Breast epithelium (tissue), 3 donors: ENCODE results near the gene SNX24.

Experiments used
- CTCF ChIP-seq, 3 donors: fragments of 450-650 bp; IDR thresholded peaks; one replicate each; pipeline ENCODE4 v1.5.1; 2016 to 2017; ENCODE audit warnings: antibody characterized with exemption in 3 of 3, mild to moderate bottlenecking in 3 of 3, moderate library complexity in 3 of 3
- POLR2A ChIP-seq: fragments of 450-650 bp; IDR thresholded peaks from one replicate; pipeline ENCODE4 v1.6.1; 2016; ENCODE audit warnings: antibody characterized with exemption, mild to moderate bottlenecking, moderate library complexity
- POLR2AphosphoS5 ChIP-seq, 3 donors: sonication (generic); formaldehyde crosslinking; IDR thresholded peaks; one replicate each; pipeline ENCODE4 v1.6.1; 2017; ENCODE audit warnings: antibody characterized with exemption in 3 of 3

- TF ChIP-seq CTCF (IDR thresholded peaks at IDR 0.05) (no peak), POLR2A (no peak), POLR2AphosphoS5 (IDR thresholded peaks at IDR 0.05) (no peak)
Observed at GRCh38 chr5:122944051-122944450, 98.6 kb downstream of the SNX24 start.
